Gastroesophageal sphincter (tissue), 3 donors: ENCODE measurements around the gene CTNNBL1.

Source experiments
- EP300 ChIP-seq: sonication (generic); formaldehyde crosslinking; IDR thresholded peaks from one replicate; pipeline ENCODE4 v1.6.1; 2017; ENCODE audit warnings: antibody characterized with exemption, mild to moderate bottlenecking
- POLR2A ChIP-seq, 2 donors: fragments of 450-650 bp; IDR thresholded peaks; one replicate each; pipeline ENCODE4 v1.6.1; 2017; ENCODE audit warnings: antibody characterized with exemption in 2 of 2, mild to moderate bottlenecking in 2 of 2, moderate library complexity in 1 of 2
- TF ChIP-seq, protein P1 (sequence below), 4 experiments: fragments of 200-600 bp in 2 of 4; fragments of 450-650 bp in 2 of 4; sonication (generic) in 1 of 4; IDR thresholded peaks; one replicate each; pipeline ENCODE4 v1.5.1; 2017 to 2019; ENCODE audit warnings: antibody characterized with exemption in 4 of 4, mild to moderate bottlenecking in 2 of 4, moderate library complexity in 2 of 4

DNA sequence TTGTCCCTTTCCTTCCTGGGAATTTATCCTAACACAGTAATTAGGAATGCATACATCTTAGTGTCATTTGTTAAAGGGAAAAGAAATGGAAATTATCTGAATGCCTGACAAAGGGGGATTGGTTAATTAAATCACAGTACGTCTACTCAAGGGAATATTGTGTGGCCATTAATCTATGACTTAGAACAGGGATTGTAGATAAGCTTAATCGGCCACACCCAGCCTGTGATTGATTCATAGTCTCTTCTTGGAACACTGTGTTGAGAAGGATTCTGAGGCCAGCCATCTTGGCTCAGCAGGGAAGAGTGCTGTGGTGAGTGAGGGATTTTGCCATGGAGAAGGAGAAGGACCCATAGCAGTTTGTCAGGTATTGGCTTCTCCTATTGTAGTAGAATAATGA lies 50.5 kb downstream of the CTNNBL1 start:
- TF ChIP-seq, protein P1, sequence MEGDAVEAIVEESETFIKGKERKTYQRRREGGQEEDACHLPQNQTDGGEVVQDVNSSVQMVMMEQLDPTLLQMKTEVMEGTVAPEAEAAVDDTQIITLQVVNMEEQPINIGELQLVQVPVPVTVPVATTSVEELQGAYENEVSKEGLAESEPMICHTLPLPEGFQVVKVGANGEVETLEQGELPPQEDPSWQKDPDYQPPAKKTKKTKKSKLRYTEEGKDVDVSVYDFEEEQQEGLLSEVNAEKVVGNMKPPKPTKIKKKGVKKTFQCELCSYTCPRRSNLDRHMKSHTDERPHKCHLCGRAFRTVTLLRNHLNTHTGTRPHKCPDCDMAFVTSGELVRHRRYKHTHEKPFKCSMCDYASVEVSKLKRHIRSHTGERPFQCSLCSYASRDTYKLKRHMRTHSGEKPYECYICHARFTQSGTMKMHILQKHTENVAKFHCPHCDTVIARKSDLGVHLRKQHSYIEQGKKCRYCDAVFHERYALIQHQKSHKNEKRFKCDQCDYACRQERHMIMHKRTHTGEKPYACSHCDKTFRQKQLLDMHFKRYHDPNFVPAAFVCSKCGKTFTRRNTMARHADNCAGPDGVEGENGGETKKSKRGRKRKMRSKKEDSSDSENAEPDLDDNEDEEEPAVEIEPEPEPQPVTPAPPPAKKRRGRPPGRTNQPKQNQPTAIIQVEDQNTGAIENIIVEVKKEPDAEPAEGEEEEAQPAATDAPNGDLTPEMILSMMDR (IDR thresholded peaks at IDR 0.05) = no peak
- TF ChIP-seq EP300 = no peak
- TF ChIP-seq POLR2A (IDR thresholded peaks at IDR 0.05) = no peak
